Measurements from ENCODE around the gene RASGEF1C.

The RASGEF1C gene

DNA sequence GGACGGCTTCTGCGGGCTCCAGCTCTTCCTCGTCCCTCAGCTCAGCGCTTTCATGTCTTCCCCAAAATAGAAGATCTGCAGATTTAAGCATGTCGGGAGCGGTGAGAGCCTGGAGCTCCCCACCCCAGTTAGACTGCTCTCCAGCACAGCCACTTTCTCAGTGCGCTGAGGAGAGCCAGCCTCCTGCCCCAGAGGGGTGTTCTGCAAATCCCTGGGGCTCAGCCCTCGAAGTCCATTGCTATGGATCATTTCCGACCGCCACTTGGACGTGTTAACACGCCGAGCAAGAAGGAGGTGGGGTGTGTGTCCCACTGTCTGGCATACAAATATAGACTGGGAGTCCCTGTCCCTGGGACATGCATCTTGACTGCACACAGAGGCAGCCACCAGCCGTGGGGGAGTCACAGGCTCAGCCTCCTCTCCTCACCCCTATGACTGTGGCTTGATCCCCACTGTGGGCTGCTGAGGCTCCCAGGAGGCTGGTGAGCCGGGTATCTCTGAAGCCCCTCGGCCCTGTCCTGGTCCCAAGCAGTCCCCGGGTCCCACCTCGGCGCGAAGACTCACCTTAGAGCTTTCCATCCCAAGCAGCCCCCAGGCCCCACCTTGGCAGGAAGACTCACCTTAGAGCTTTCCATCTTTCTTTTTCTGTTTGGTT lies 107.4 kb downstream of the RASGEF1C start:
- TF ChIP-seq FOXP2 (optimal IDR thresholded peaks at IDR 0.05; ENCODE audit: borderline replicate concordance, extremely low read depth, extremely low read length, insufficient read depth) (no peak), SIN3A (IDR thresholded peaks at IDR 0.05; ENCODE audit: borderline replicate concordance, insufficient read depth, low read length) (no peak), POLR2AphosphoS5 (IDR thresholded peaks at IDR 0.05; ENCODE audit: low read depth, low read length) (no peak), TAF1 (IDR thresholded peaks at IDR 0.05; ENCODE audit: borderline replicate concordance, insufficient read depth, low read length) (no peak)
- TF ChIP-seq, protein P1, sequence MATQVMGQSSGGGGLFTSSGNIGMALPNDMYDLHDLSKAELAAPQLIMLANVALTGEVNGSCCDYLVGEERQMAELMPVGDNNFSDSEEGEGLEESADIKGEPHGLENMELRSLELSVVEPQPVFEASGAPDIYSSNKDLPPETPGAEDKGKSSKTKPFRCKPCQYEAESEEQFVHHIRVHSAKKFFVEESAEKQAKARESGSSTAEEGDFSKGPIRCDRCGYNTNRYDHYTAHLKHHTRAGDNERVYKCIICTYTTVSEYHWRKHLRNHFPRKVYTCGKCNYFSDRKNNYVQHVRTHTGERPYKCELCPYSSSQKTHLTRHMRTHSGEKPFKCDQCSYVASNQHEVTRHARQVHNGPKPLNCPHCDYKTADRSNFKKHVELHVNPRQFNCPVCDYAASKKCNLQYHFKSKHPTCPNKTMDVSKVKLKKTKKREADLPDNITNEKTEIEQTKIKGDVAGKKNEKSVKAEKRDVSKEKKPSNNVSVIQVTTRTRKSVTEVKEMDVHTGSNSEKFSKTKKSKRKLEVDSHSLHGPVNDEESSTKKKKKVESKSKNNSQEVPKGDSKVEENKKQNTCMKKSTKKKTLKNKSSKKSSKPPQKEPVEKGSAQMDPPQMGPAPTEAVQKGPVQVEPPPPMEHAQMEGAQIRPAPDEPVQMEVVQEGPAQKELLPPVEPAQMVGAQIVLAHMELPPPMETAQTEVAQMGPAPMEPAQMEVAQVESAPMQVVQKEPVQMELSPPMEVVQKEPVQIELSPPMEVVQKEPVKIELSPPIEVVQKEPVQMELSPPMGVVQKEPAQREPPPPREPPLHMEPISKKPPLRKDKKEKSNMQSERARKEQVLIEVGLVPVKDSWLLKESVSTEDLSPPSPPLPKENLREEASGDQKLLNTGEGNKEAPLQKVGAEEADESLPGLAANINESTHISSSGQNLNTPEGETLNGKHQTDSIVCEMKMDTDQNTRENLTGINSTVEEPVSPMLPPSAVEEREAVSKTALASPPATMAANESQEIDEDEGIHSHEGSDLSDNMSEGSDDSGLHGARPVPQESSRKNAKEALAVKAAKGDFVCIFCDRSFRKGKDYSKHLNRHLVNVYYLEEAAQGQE (IDR thresholded peaks at IDR 0.05; ENCODE audit: insufficient read depth in 1 of 2, low read depth in 2 of 2, low read length in 2 of 2) = no peak

DNA sequence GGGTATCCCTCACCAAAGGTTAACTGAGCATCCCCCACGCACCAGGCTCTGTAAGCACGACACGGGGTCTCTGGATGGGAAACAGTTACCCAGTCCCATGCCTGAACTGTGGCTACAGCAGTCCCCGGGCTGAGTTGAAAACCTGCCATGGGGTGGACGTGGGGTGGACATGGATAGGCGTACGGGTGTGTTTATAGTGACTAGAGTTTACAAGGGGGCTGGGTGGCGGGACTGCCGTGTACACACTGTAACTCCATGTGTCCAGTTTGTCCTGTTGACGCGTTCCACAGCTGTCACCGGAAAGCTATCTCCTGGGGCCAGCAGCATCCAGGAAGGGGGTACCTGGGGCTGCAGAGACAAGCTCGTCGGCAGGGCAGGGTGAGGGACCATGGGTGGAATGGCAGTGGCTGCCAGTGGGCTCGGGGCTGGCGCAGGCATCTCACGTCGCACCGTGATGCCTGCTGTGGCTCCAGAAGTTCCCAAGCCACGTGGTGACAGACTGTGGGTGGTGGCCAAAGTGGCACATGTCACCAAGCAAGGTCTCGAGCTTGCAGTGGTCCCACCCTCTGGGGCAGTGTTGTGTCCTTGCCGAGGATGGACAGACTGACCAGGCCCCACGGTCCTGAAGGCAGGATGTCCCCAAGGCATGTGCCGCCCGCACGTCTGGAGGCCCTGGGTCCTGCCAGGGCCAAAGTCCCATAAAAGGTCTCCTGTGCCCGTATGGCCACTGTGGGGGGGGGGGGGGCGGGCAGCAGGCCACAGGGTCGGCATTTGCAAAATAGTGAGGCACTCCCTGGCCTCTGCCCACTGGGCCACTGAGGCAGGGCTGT lies 108.2 kb downstream of the RASGEF1C start:
- TF ChIP-seq SIN3A (IDR thresholded peaks at IDR 0.05; ENCODE audit: borderline replicate concordance, insufficient read depth, low read length) = no peak

DNA sequence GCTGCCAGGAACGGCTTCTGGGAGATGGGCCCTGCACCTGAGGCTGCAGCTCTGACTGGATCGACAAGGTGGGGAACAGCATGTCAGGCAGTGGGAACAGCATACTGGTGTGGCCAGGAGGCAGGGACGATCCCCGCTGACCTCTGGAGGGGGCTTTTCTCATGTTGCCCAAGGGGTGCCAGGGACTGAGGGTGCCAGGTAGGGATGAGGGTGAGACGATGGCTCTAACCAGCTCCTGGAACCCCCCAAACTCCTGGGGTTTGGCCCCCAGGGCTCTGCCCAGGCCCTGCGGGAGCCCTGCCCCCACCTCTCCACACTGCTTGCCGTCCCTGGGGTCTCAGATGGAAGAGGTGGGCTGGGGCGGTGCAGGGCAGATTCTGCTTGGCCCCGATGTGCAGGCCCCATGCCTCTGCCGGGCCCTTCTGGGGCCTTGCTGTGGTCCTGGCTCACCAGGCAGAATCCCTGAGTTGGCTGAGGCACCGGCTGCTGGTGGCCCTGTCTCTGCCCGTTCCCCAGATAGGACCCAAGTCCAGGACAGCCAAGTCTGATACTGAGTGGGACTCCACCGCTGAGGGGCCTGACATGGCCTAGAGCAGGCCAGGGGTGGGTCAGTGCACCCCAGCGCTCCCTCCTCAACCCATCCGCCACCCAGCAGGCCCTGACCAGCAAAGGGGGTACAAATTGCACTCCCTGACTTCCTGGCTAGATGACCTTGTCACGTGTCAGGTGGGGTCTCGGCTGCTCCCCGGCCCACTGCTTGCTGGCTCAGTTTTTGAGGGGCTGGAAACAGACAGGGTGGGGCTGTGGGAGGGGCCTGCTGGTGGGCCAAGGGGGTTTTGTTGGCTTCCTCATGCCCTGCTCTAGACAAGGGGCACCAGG lies 109.0 kb downstream of the RASGEF1C start:
- TF ChIP-seq, protein P1 (IDR thresholded peaks at IDR 0.05; ENCODE audit: insufficient read depth in 1 of 2, low read depth in 2 of 2, low read length in 2 of 2) = no peak
- no peak for TF ChIP-seq TAF1 (IDR thresholded peaks at IDR 0.05; ENCODE audit: borderline replicate concordance, insufficient read depth, low read length)
- no peak for TF ChIP-seq SIN3A (IDR thresholded peaks at IDR 0.05; ENCODE audit: borderline replicate concordance, insufficient read depth, low read length)
- no peak for TF ChIP-seq POLR2AphosphoS5 (IDR thresholded peaks at IDR 0.05; ENCODE audit: low read depth, low read length)
- no peak for TF ChIP-seq FOXP2 (optimal IDR thresholded peaks at IDR 0.05; ENCODE audit: borderline replicate concordance, extremely low read depth, extremely low read length, insufficient read depth)

DNA sequence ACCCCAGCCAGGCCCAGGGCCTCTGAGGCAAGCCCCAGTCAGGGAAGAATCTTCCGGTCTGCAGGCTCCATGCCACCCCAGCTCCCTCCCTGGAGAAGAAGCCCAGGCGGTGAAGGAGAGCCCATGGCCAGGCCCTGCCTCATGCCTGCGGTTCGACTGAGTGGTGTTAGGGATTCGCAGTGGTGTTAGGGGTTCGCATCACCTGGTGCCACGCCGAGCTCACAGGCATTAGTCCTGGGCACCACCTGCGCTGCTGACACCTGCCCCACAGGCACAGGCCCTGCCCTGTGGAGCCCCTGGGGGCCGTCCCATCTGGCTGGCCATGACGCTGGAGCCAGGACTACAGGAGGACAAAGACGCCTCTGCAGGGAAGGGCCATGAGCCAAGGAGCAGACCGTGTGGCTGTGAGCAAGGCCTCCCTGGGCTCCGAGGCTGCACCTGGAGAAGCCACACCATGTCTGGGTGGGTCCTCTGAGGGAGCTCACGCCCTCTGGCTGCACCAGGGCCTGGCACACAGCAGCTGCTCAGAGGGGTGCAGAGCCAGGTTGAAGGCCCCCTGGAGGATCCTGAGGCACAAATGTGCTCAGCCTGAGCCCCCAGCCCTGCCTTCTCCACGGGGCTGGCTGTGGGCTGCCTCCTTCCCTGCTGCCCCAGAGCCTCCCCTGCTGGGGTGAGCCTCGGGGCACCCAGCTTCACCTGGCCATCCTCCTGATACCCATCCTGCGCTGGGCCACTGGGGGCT lies 109.8 kb downstream of the RASGEF1C start:
- no peak for TF ChIP-seq SIN3A (IDR thresholded peaks at IDR 0.05; ENCODE audit: borderline replicate concordance, insufficient read depth, low read length)

DNA sequence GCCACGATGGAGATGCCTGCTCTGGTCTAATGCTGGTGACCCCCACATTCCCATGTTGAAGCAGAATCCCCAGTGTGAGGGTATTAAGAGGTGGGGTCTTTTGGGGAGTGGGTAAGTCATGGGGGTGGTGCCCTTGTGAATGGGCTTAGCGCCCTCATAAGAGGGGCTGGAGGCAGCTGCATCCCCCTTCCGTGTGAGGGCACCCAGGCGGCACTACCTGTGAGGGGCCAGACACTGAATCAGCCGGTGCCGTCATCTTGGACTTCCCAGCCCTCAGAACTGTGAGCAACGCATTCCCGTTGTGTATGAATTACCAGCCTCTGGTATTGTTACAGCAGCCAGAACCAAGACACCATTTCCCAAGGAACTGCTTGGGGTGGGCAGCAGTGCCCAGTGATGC lies 110.5 kb downstream of the RASGEF1C start:
- no peak for TF ChIP-seq SIN3A (IDR thresholded peaks at IDR 0.05; ENCODE audit: borderline replicate concordance, insufficient read depth, low read length)
- TF ChIP-seq TAF1 (IDR thresholded peaks at IDR 0.05; ENCODE audit: borderline replicate concordance, insufficient read depth, low read length) = no peak
- TF ChIP-seq, protein P1 (IDR thresholded peaks at IDR 0.05; ENCODE audit: insufficient read depth in 1 of 2, low read depth in 2 of 2, low read length in 2 of 2) = no peak
- TF ChIP-seq FOXP2 (optimal IDR thresholded peaks at IDR 0.05; ENCODE audit: borderline replicate concordance, extremely low read depth, extremely low read length, insufficient read depth) = no peak
- TF ChIP-seq POLR2AphosphoS5 (IDR thresholded peaks at IDR 0.05; ENCODE audit: low read depth, low read length) = no peak

Data from PFSK-1 (cell line).